IMR-90 (cell line): ENCODE data around the gene PAFAH1B2. TPM values are rescaled to one million over a fixed set of nuclear protein-coding genes. Genes with fewer than 3 reads are reported as not detected.

Experiments used
- ATAC-seq: fragments of 200-7000 bp; cut with Tn5 transposase; 2 replicates; pipeline ENCODE4 v1.9.1; 2020; ENCODE audit warnings: low read depth, mild to moderate bottlenecking, moderate library complexity
- BruUV-seq: library from RNA; stranded (reverse); fragments of 400-500 nt; replicated peaks from 2 replicates; lab custom pipeline; 2021; lab: Mats Ljungman, UMichigan
- CTCF ChIA-PET: fragments of 300-600 bp; formaldehyde crosslinking; extraction: SDS; loops from one replicate; lab custom pipeline; 2021; ENCODE audit warnings: antibody characterized with exemption; lab: Yijun Ruan, JAX
- POLR2A ChIA-PET: fragments of 300-600 bp; sonication (Branson Sonifier 250); formaldehyde crosslinking; loops from one replicate; lab custom pipeline; 2022; ENCODE audit warnings: antibody characterized with exemption; ENCODE audit not compliant: unreplicated experiment; lab: Charles Lee
- DNase-seq: peaks from one replicate; pipeline ENCODE4 v3.0.0; 2013
- H2AFZ ChIP-seq: replicated peaks from 2 replicates; pipeline ENCODE3; 2013; ENCODE audit warnings: low read length, mild to moderate bottlenecking; ENCODE audit not compliant: poor library complexity
- H2AK5ac ChIP-seq: 2 replicates; pipeline ENCODE4 v1.6.1; 2013; ENCODE audit warnings: low read depth, low read length, inconsistent platforms
- H2AK9ac ChIP-seq: replicated peaks from 2 replicates; pipeline ENCODE3; 2013; ENCODE audit warnings: mild to moderate bottlenecking, low read depth, low read length, moderate library complexity; ENCODE audit not compliant: poor library complexity
- H2BK120ac ChIP-seq: 2 replicates; pipeline ENCODE4 v1.6.1; 2013; ENCODE audit warnings: low read depth, low read length, inconsistent platforms
- H2BK15ac ChIP-seq: 3 replicates; pipeline ENCODE4 v1.6.1; 2013; ENCODE audit warnings: low read depth, low read length, inconsistent platforms
- H2BK20ac ChIP-seq: 2 replicates; pipeline ENCODE4 v1.6.1; 2013; ENCODE audit warnings: low read depth, mild to moderate bottlenecking, inconsistent platforms, low read length, moderate library complexity
- H2BK5ac ChIP-seq: 2 replicates; pipeline ENCODE4 v1.6.1; 2013; ENCODE audit warnings: mild to moderate bottlenecking, low read depth, low read length, inconsistent platforms; ENCODE audit not compliant: poor library complexity, severe bottlenecking
- H3K14ac ChIP-seq: replicated peaks from 2 replicates; pipeline ENCODE4 v1.6.1; 2013; ENCODE audit warnings: low read depth, low read length, inconsistent platforms
- H3K18ac ChIP-seq: 2 replicates; pipeline ENCODE4 v1.6.1; 2013; ENCODE audit warnings: low read depth, low read length, control low read depth
- H3K23ac ChIP-seq: 2 replicates; pipeline ENCODE4 v1.6.1; 2013; ENCODE audit warnings: low read depth, low read length, inconsistent platforms
- H3K27ac ChIP-seq: 2 replicates; pipeline ENCODE4 v1.5.1; 2013; ENCODE audit warnings: mild to moderate bottlenecking, control low read depth, low read length; ENCODE audit not compliant: insufficient read depth
- H3K27me3 ChIP-seq: 2 replicates; pipeline ENCODE4 v1.6.1; 2013; ENCODE audit warnings: low read length; ENCODE audit not compliant: control insufficient read depth, insufficient read depth
- H3K36me3 ChIP-seq: 2 replicates; pipeline ENCODE4 v1.6.1; 2013; ENCODE audit warnings: low read length, mixed read lengths; ENCODE audit not compliant: control insufficient read depth, insufficient read depth
- H3K4ac ChIP-seq: 2 replicates; pipeline ENCODE4 v1.6.1; 2013; ENCODE audit warnings: low read depth, low read length, inconsistent platforms
- H3K4me1 ChIP-seq: 2 replicates; pipeline ENCODE4 v1.6.1; 2013; ENCODE audit warnings: low read length, mixed read lengths; ENCODE audit not compliant: control insufficient read depth, insufficient read depth
- H3K4me2 ChIP-seq: 2 replicates; pipeline ENCODE4 v1.6.1; 2013; ENCODE audit warnings: low read depth, mild to moderate bottlenecking, control low read depth, low read length, moderate library complexity
- H3K4me3 ChIP-seq: 2 replicates; pipeline ENCODE4 v1.5.1; 2013; ENCODE audit warnings: low read depth, mild to moderate bottlenecking, control low read depth, low read length, moderate library complexity; ENCODE audit not compliant: insufficient read depth
- H3K56ac ChIP-seq: 2 replicates; pipeline ENCODE4 v1.6.1; 2013; ENCODE audit warnings: low read length, inconsistent platforms; ENCODE audit not compliant: insufficient read depth; ENCODE audit errors: extremely low read depth
- H3K79me1 ChIP-seq, 2 experiments: 2 replicates each; pipeline ENCODE4 v1.6.1; 2013; ENCODE audit warnings: low read length in 2 of 2, inconsistent platforms in 1 of 2, low read depth in 1 of 2
- H3K9ac ChIP-seq: 2 replicates; pipeline ENCODE4 v1.6.1; 2013; ENCODE audit warnings: low read depth, low read length, control low read depth
- H3K9me1 ChIP-seq: 2 replicates; pipeline ENCODE4 v1.6.1; 2013; ENCODE audit warnings: low read length, inconsistent platforms; ENCODE audit not compliant: insufficient read depth
- H3K9me3 ChIP-seq: 2 replicates; pipeline ENCODE4 v1.6.1; 2013; ENCODE audit warnings: low read length; ENCODE audit not compliant: control insufficient read depth, insufficient read depth
- H4K20me1 ChIP-seq: 2 replicates; pipeline ENCODE4 v1.6.1; 2013; ENCODE audit warnings: low read length, inconsistent platforms; ENCODE audit not compliant: insufficient read depth
- H4K5ac ChIP-seq: 2 replicates; pipeline ENCODE4 v1.6.1; 2013; ENCODE audit warnings: mild to moderate bottlenecking, low read depth, low read length, control low read depth
- H4K8ac ChIP-seq, 2 experiments: 2 replicates each; pipeline ENCODE4 v1.6.1; 2013; ENCODE audit warnings: low read depth in 2 of 2, low read length in 2 of 2, control low read depth in 1 of 2, inconsistent platforms in 1 of 2
- H4K91ac ChIP-seq: 2 replicates; pipeline ENCODE4 v1.6.1; 2013; ENCODE audit warnings: low read depth, low read length, inconsistent platforms; ENCODE audit not compliant: insufficient read depth
- CHD1 ChIP-seq: IDR thresholded peaks from 2 replicates; pipeline ENCODE4 v1.6.1; 2012; ENCODE audit warnings: low read depth, low read length, improper control_type of control experiment
- RFX5 ChIP-seq: IDR thresholded peaks from 2 replicates; pipeline ENCODE4 v1.8.0; 2012; ENCODE audit warnings: low read depth, mild to moderate bottlenecking, low read length, moderate library complexity
- WGBS, 2 experiments: methylation state at CpG; one replicate each; pipeline versions ENCODE4 v1.1.5 to v1.1.7; 2013; ENCODE audit warnings: missing lambda C conversion rate in 2 of 2; ENCODE audit not compliant: insufficient read length in 1 of 2; ENCODE audit errors: extremely low coverage in 2 of 2; 5-methylcytosine and 5-hydroxymethylcytosine counted together
- dilution Hi-C: fragments of 300-500 bp; cut with HindIII; formaldehyde crosslinking; loops from one replicate; pipeline ENCODE4 v1.14.3; 2018; ENCODE audit warnings: low sequenced_read_pairs; ENCODE audit not compliant: unreplicated experiment
- in situ Hi-C: fragments of 300-500 bp; cut with MboI; formaldehyde crosslinking; loops from 3 replicates; pipeline ENCODE4 v1.14.3; 2019; ENCODE audit warnings: low sequenced_read_pairs, inconsistent platforms, mixed read lengths
- intact Hi-C: fragments of 100-400 bp; cut with micrococcal nuclease; formaldehyde crosslinking; loops from 2 replicates; pipeline ENCODE4 v1.10.0; 2022
- polyA plus RNA-seq, 3 experiments: library from polyadenylated mRNA; depleted of rRNA; stranded (reverse); fragments of >200 nt; gene quantifications; 2 replicates each; pipeline ENCODE4 v1.2.3, GENCODE V29; 2012; ENCODE audit warnings: low replicate concordance in 1 of 3
- total RNA-seq: library from RNA; depleted of rRNA; stranded (reverse); fragments of >200 nt; gene quantifications from 2 replicates; pipeline ENCODE4 v1.2.3, GENCODE V29; 2012
- TF ChIP-seq, protein P1 (sequence below): fragments of 150-350 bp; IDR thresholded peaks from 2 replicates; pipeline ENCODE4 v1.6.1; 2017; ENCODE audit warnings: mild to moderate bottlenecking, antibody characterized with exemption, low read length, low read depth

PAFAH1B2 gene
- total and polyA plus RNA-seq, 2 of the 4 experiments (the other 2 are of a cell fraction) = 29.8 to 280 TPM

DNA sequence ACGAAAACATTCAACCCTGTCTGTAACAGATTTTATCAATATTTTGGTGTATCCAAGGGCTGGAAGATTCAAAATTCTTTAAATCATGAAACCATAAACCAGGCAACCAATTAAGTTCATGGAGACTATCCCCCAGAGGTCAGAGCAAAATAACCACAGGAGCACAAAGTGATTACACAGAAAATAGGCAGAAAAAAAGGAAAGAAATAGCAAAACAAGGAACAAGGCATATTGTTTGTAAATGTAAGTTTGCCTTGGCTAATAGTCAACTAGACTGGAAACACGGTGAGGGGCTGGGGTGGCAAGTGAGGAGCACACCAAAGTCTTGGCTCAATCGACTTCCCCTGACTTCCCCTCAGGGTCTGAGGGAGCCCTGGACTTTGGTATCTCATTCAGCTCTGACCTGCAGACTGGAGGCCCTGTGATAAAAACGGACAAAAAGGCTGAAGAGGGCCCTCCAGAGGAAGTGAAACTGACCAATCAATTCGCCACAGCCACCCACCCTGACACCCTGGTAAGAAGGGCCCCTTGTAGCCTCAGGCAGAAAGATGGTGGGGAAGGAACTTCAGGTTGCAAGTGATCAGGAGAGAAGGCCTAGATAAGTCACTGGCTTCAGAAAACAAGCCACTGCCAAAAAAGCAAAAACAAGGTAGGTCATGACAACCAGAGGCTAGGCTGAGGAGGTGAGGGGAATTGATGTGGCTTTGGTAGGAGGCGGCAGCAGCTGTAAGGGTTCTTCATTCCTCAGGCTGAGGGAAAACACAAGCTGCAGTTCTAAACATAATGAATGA lies 47.7 kb upstream of the PAFAH1B2 start (continued):
- TF ChIP-seq, protein P1, sequence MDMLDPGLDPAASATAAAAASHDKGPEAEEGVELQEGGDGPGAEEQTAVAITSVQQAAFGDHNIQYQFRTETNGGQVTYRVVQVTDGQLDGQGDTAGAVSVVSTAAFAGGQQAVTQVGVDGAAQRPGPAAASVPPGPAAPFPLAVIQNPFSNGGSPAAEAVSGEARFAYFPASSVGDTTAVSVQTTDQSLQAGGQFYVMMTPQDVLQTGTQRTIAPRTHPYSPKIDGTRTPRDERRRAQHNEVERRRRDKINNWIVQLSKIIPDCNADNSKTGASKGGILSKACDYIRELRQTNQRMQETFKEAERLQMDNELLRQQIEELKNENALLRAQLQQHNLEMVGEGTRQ = no peak
- TF ChIP-seq RFX5 = no peak

DNA sequence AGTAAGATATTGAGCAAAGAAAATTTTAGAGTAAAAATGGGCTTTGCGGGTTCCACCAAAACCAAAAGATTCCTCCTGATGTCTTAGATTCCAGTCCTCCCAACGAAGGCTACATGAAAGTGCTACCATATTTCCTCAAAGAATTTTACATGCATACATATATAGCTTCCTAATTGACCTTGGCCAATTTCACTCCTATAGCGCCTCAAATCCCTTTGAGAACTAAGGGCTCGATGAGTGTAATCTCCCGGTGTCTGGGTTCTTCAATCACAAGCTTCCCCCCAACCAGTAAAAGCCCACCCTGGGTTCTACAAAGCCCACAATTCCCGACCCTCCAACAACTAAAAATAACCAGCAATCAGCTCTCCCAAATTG lies 47.1 kb upstream of the PAFAH1B2 start:
- POLR2A ChIA-PET = interaction anchor here (0.6 kb wide), 1 partner anchor 111 kb away, joined by 4 read pairs; no protein-coding TSS in a partner anchor
- ATAC-seq = no peak

More for the DNA sequence above, 47.1 kb upstream of the PAFAH1B2 start:
- Histone ChIP-seq H2BK5ac (no peak overlapping the region), H3K56ac (no peak overlapping the region), H2AK5ac (no peak overlapping the region), H4K8ac (peak overlapping the region in 1 of 2 experiments; percentile 46; a peak in 1 of 4 replicates), H4K91ac (no peak overlapping the region), H3K27me3 (no peaks in the 10 kb centered on the region), H3K9ac (peak overlapping the region; percentile 66), H3K9me1 (peaks cover 17% of the 10 kb centered on the region), H2AFZ (no peak overlapping the region), H4K5ac (no peak overlapping the region), H3K4me2 (peak overlapping the region; percentile 84), H3K18ac (no peak overlapping the region), H3K36me3 (no peaks in the 10 kb centered on the region), H3K4ac (no peak overlapping the region), H3K9me3 (no peaks in the 10 kb centered on the region), H2AK9ac (no peak overlapping the region), H3K79me1 (peaks cover 23 to 50% of the 10 kb centered on the region in 2 experiments), H3K27ac (peak overlapping the region; percentile 96), H4K20me1 (peaks cover 45% of the 10 kb centered on the region), H2BK20ac (no peak overlapping the region), H3K23ac (peak overlapping the region; percentile 82; the same call in 1 of the 2 replicates), H3K4me3 (peak overlapping the region; percentile 98), H2BK120ac (no peak overlapping the region), H3K14ac (peak overlapping the region; percentile 61; the same call in 1 of the 2 replicates), H2BK15ac (no peak overlapping the region), H3K4me1 (peaks cover 16% of the 10 kb centered on the region)
- CTCF ChIA-PET = interaction anchor here (1.6 kb wide), 1 partner anchor 52 kb away, joined by 4 read pairs; no protein-coding TSS in a partner anchor
- dilution Hi-C loops (no loop called here), intact Hi-C loops (loop anchor here (2.0 to 5.0 kb wide), 3 partner anchors 70 to 170 kb away; no protein-coding TSS in a partner anchor), in situ Hi-C loops (no loop called here)
- BruUV-seq = no TSS peak
- TF ChIP-seq CHD1 = no peak
- DNase-seq = no peak
- WGBS, 2 experiments = 32% methylated on average over 3 of the region's 6 CpGs; no CpG with 5 or more reads in 1 of the 2 experiments
